ENCODE data around the gene GOLGA6L25. TPM values are rescaled to one million over a fixed set of nuclear protein-coding genes. Genes with fewer than 3 reads are reported as not detected.
"Not testable (repeated sequence)": the region's sequence is repeated elsewhere in the genome, so short reads cannot be mapped to it uniquely, and the experiment has no call there.

GOLGA6L25 gene, protein sequence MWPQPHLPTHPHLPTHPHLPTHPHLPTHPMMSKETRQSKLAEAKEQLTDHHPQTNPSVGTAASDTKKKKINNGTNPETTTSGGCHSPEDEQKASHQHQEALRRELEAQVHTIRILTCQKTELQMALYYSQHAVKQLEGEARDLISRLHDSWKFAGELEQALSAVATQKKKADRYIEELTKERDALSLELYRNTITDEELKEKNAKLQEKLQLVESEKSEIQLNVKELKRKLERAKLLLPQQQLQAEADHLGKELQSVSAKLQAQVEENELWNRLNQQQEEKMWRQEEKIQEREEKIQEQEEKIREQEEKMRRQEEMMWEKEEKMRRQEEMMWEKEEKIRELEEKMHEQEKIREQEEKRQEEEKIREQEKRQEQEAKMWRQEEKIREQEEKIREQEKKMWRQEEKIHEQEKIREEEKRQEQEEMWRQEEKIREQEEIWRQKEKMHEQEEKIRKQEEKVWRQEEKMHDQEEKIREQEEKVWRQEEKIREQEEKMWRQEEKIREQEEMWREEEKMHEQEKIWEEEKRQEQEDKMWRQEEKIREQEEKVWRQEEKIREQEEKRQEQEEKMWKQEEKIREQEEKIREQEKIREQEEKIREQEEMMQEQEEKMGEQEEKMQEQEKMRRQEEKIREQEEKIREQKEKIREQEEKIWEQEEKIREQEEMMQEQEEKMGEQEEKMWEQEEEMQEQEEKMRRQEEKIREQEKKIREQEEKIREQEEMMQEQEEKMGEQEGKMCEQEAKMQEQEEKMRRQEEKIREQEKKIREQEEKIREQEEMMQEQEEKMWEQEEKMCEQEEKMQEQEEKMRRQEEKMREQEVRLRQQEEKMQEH
- total RNA-seq (not detected), total RNA-seq (0 reads per million in 29 experiments)
- total RNA-seq (2013) = not detected

DNA sequence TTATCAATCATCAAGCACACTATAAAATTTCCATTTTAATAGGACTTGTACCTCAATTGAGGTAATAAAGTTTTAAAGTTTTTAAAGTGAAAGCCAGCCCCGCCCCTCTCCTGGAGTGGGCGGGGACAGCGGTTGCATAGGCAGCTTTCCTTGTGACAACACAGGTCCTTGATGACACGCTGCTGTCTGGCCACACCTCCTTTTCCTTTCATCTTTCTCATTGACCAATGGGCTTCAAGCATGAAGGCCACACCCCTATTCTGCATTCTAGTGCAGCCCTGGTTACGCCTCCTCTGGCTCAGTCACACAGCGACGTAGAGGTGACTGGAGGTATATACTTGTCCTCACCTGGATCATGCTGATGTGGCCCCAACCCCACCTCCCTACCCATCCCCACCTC is at the start of gene GOLGA6L25:
Gene GOLGA6L25, plus strand, starts transcription at position 301 of the 400 bp plus-strand sequence. Its CDS starts 61 bp downstream, at position 362.
- POLR2A ChIA-PET; H3K4me1 Mint-ChIP-seq; H3K27me3 Mint-ChIP-seq; H3K9me3 ChIP-seq; H3K36me3 ChIP-seq (ENCODE audit: control insufficient read depth in 2 of 2, extremely low read depth in 1 of 2, insufficient read depth in 1 of 2, low read length in 1 of 2); H3K4me3 ChIP-seq (ENCODE audit: control insufficient read depth in 1 of 2, extremely low read depth in 1 of 2, low read length in 1 of 2); H3K4me1 ChIP-seq (ENCODE audit: control insufficient read depth in 1 of 2, extremely low read depth in 1 of 2, insufficient read depth in 2 of 2, low read length in 2 of 2); DNase-seq; H3K4me3 Mint-ChIP-seq; ATAC-seq (replicated peaks in 1 of 4); H3K27ac Mint-ChIP-seq; H3K36me3 Mint-ChIP-seq; H3K9me3 Mint-ChIP-seq; H3K27ac ChIP-seq (ENCODE audit: low read length); H3K27me3 ChIP-seq (replicated peaks in 1 of 2; ENCODE audit: control insufficient read depth in 2 of 2, extremely low read depth in 1 of 2, insufficient read depth in 2 of 2, low read length in 1 of 2); CTCF ChIA-PET: not testable (repeated sequence)
- WGBS (ENCODE audit: insufficient coverage) = no CpG with 5 or more reads among the region's 7 CpGs

DNA sequence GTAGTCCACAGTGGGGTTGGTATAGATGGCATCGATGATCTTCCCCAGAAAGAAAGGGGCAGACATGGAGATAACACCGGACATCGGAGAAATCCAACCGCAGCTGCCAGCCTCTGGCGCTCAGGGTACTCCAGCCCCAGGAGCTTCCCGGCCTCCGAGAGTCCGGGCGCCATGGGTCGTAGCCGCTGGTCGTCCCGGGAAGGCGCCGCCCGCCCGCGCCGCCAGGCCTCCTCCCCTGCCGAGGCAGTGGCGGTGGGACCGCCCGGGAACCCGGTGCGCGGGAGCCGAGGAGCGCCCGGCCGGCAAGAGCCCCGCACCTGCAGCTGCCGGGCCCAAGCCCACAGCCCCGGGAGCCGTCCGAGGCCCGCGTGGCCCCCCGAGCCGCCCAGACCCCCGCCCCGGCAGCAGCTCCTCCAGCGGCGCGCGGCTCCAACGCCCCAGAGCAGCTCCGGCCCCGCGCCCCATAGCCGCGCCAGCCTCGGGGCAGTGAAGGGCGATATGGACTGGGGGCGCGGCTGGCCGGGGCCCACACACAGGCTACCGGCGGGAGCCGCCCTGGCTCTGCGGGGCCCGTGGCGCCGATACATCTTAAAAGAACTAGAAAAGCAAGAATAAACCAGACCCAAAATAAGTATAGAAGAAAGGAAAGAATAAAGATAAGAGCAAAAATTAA is 45.0 kb upstream of the GOLGA6L25 start:
- H3K36me3 ChIP-seq (ENCODE audit: control insufficient read depth in 2 of 2, extremely low read depth in 1 of 2, insufficient read depth in 1 of 2, low read length in 1 of 2); H3K27ac Mint-ChIP-seq; CTCF ChIA-PET; H3K27me3 ChIP-seq (replicated peaks in 1 of 2; ENCODE audit: control insufficient read depth in 2 of 2, extremely low read depth in 1 of 2, insufficient read depth in 2 of 2, low read length in 1 of 2); ATAC-seq (replicated peaks in 1 of 4); DNase-seq; POLR2A ChIA-PET; H3K4me3 Mint-ChIP-seq; H3K4me3 ChIP-seq (ENCODE audit: control insufficient read depth in 1 of 2, extremely low read depth in 1 of 2, low read length in 1 of 2); H3K27me3 Mint-ChIP-seq; H3K9me3 ChIP-seq; H3K36me3 Mint-ChIP-seq; H3K4me1 ChIP-seq (ENCODE audit: control insufficient read depth in 1 of 2, extremely low read depth in 1 of 2, insufficient read depth in 2 of 2, low read length in 2 of 2); H3K9me3 Mint-ChIP-seq; H3K27ac ChIP-seq (ENCODE audit: low read length); H3K4me1 Mint-ChIP-seq: not testable (repeated sequence)
- WGBS (ENCODE audit: insufficient coverage) = no CpG with 5 or more reads among the region's 63 CpGs

DNA sequence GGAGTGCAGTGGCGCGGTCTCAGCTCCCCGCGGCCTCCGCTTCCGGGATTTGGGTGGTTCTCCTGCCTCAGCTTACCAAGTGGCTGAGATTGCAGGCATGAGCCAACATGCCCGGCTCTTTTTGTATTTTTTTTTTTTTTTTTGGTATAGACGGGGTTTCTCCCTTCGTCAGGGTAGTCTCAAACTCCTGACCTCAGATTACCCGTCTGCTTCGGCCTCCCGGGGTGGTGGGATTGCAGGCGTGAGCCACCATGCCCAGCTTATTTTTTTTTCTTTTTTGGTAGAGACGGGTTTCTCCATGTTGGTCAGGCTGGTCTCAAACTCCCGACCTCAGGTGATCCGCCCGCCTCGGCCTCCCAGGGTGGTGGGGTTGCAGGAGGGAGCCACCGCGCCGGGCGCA is 39.2 kb upstream of the GOLGA6L25 start:
- ATAC-seq (replicated peaks in 1 of 4); H3K4me1 ChIP-seq (ENCODE audit: control insufficient read depth in 1 of 2, extremely low read depth in 1 of 2, insufficient read depth in 2 of 2, low read length in 2 of 2); H3K27me3 Mint-ChIP-seq; H3K27ac Mint-ChIP-seq; H3K9me3 ChIP-seq; H3K4me1 Mint-ChIP-seq; H3K4me3 ChIP-seq (ENCODE audit: control insufficient read depth in 1 of 2, extremely low read depth in 1 of 2, low read length in 1 of 2); H3K36me3 ChIP-seq (ENCODE audit: control insufficient read depth in 2 of 2, extremely low read depth in 1 of 2, insufficient read depth in 1 of 2, low read length in 1 of 2); H3K27me3 ChIP-seq (replicated peaks in 1 of 2; ENCODE audit: control insufficient read depth in 2 of 2, extremely low read depth in 1 of 2, insufficient read depth in 2 of 2, low read length in 1 of 2); H3K9me3 Mint-ChIP-seq; H3K36me3 Mint-ChIP-seq; H3K4me3 Mint-ChIP-seq; DNase-seq; POLR2A ChIA-PET; H3K27ac ChIP-seq (ENCODE audit: low read length); CTCF ChIA-PET: not testable (repeated sequence)
- WGBS (ENCODE audit: insufficient coverage) = 80% methylated on average over 1 of the region's 22 CpGs

DNA sequence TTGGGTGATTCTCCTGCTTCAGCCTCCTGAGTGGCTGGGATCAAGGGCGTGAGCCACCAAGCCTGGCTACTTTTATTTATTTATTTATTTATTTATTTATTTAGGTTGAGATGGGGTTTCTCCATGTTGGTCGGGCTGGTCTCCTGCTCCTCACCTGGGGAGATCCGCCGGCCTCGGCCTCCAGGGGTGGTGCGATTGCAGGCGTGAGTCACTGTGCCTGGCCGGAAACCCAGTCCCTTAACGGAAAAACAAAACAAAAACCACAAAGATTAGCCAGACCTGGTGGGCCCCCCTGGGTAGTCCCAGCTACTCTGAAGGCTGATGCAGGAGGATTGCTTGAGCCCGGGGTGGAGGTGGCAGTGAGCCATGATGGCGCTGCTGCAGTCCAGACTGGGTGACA is 38.2 kb upstream of the GOLGA6L25 start:
- H3K27me3 ChIP-seq (replicated peaks in 1 of 2; ENCODE audit: control insufficient read depth in 2 of 2, extremely low read depth in 1 of 2, insufficient read depth in 2 of 2, low read length in 1 of 2); H3K4me1 Mint-ChIP-seq; H3K36me3 Mint-ChIP-seq; ATAC-seq (replicated peaks in 1 of 4); H3K4me3 Mint-ChIP-seq; DNase-seq; POLR2A ChIA-PET; H3K9me3 ChIP-seq; H3K4me3 ChIP-seq (ENCODE audit: control insufficient read depth in 1 of 2, extremely low read depth in 1 of 2, low read length in 1 of 2); CTCF ChIA-PET; H3K27ac ChIP-seq (ENCODE audit: low read length); H3K36me3 ChIP-seq (ENCODE audit: control insufficient read depth in 2 of 2, extremely low read depth in 1 of 2, insufficient read depth in 1 of 2, low read length in 1 of 2); H3K9me3 Mint-ChIP-seq; H3K4me1 ChIP-seq (ENCODE audit: control insufficient read depth in 1 of 2, extremely low read depth in 1 of 2, insufficient read depth in 2 of 2, low read length in 2 of 2); H3K27me3 Mint-ChIP-seq; H3K27ac Mint-ChIP-seq: not testable (repeated sequence)
- WGBS (ENCODE audit: insufficient coverage) = no CpG with 5 or more reads among the region's 11 CpGs

DNA sequence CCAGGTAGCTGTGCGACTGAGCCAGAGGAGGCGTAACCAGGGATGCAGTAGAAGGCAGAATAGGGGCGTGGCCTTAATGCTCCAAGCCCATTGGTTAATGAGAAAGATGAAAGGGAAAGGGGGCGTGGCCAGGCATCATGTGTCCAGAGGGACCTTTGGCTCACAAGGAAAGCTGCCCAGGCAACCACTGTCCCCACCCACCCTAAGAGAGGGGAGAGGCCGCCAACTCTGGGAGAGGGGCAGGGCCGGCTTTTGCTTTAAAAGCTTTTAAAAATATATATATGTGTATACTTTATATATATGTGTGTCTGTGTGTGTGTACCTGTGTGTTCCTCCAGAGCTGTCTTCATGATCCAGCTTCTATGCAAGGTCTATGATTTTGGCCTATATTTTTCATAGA is 20.4 kb upstream of the GOLGA6L25 start, which contains the start of gene GOLGA8G:
Gene GOLGA8G, minus strand, starts transcription at position 18 of the 400 bp plus-strand sequence. CDS start 62 bp downstream, outside the sequence.
- H3K36me3 Mint-ChIP-seq; H3K36me3 ChIP-seq (ENCODE audit: control insufficient read depth in 2 of 2, extremely low read depth in 1 of 2, insufficient read depth in 1 of 2, low read length in 1 of 2); H3K27ac ChIP-seq (ENCODE audit: low read length); POLR2A ChIA-PET; H3K27me3 ChIP-seq (replicated peaks in 1 of 2; ENCODE audit: control insufficient read depth in 2 of 2, extremely low read depth in 1 of 2, insufficient read depth in 2 of 2, low read length in 1 of 2); H3K4me1 Mint-ChIP-seq; H3K9me3 Mint-ChIP-seq; H3K9me3 ChIP-seq; CTCF ChIA-PET; H3K4me3 ChIP-seq (ENCODE audit: control insufficient read depth in 1 of 2, extremely low read depth in 1 of 2, low read length in 1 of 2); DNase-seq; H3K4me3 Mint-ChIP-seq; H3K27ac Mint-ChIP-seq; ATAC-seq (replicated peaks in 1 of 4); H3K4me1 ChIP-seq (ENCODE audit: control insufficient read depth in 1 of 2, extremely low read depth in 1 of 2, insufficient read depth in 2 of 2, low read length in 2 of 2); H3K27me3 Mint-ChIP-seq: not testable (repeated sequence)
- no CpG with 5 or more reads among the region's 6 CpGs for WGBS (ENCODE audit: insufficient coverage)

DNA sequence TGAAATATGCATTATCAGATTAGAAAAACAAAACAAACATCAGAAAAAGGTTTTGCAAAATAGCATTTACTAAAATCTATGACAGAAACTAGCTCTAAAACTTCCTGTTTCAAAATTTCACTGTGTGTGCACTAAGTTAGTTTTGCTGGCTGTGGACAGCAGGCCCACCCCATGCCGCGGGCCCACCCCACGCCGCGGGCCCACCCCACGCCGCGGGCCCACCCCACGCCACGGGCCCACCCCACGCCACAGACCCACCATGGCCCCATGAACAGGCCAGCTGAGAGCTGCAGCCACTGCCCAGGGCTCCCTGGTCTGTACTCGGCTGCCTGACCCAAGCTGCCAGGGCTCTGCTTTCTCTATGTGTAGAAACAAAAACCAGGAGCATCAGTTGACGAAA is 20.0 kb downstream of the GOLGA6L25 start:
- POLR2A ChIA-PET; H3K27me3 ChIP-seq (replicated peaks in 1 of 2; ENCODE audit: control insufficient read depth in 2 of 2, extremely low read depth in 1 of 2, insufficient read depth in 2 of 2, low read length in 1 of 2); H3K4me1 Mint-ChIP-seq; H3K36me3 ChIP-seq (ENCODE audit: control insufficient read depth in 2 of 2, extremely low read depth in 1 of 2, insufficient read depth in 1 of 2, low read length in 1 of 2); DNase-seq; H3K4me3 ChIP-seq (ENCODE audit: control insufficient read depth in 1 of 2, extremely low read depth in 1 of 2, low read length in 1 of 2); H3K27me3 Mint-ChIP-seq; H3K9me3 Mint-ChIP-seq; H3K4me3 Mint-ChIP-seq; H3K27ac ChIP-seq (ENCODE audit: low read length); ATAC-seq (replicated peaks in 1 of 4); H3K27ac Mint-ChIP-seq; H3K36me3 Mint-ChIP-seq; H3K4me1 ChIP-seq (ENCODE audit: control insufficient read depth in 1 of 2, extremely low read depth in 1 of 2, insufficient read depth in 2 of 2, low read length in 2 of 2); CTCF ChIA-PET; H3K9me3 ChIP-seq: not testable (repeated sequence)
- no CpG with 5 or more reads among the region's 13 CpGs for WGBS (ENCODE audit: insufficient coverage)

Measured in T-cell (primary cell).